GM12878 (cell line): ENCODE measurements around the gene SETDB1. TPM values are rescaled to one million over a fixed set of nuclear protein-coding genes. Genes with fewer than 3 reads are reported as not detected.

Source experiments
- ATAC-seq: fragments of 200-7000 bp; cut with Tn5 transposase; 3 replicates; pipeline ENCODE4 v1.9.1; 2020; ENCODE audit warnings: mild to moderate bottlenecking, moderate library complexity
- BruUV-seq: library from RNA; stranded (reverse); fragments of 400-500 nt; replicated peaks from 2 replicates; lab custom pipeline; 2021; lab: Mats Ljungman, UMichigan
- CTCF ChIA-PET: fragments of 300-600 bp; sonication (Branson Sonifier 250); formaldehyde crosslinking; extraction: SDS; loops from one replicate; lab custom pipeline; 2021; ENCODE audit warnings: inconsistent platforms; lab: Yijun Ruan, JAX
- POLR2A ChIA-PET: fragments of 350-600 bp; formaldehyde crosslinking; extraction: SDS; loops from one replicate; lab custom pipeline; 2021; ENCODE audit warnings: inconsistent platforms; lab: Charles Lee
- RAD21 ChIA-PET: fragments of 300-600 bp; sonication (Branson Sonifier 250); formaldehyde crosslinking; loops from one replicate; lab custom pipeline; 2023; ENCODE audit warnings: antibody characterized with exemption; ENCODE audit not compliant: unreplicated experiment; lab: Charles Lee
- SMC1A ChIA-PET: fragments of 300-600 bp; sonication (Branson Sonifier 250); formaldehyde crosslinking; loops from one replicate; lab custom pipeline; 2023; ENCODE audit not compliant: unreplicated experiment, uncharacterized antibody; lab: Charles Lee
- DNase-seq: peaks from one replicate; pipeline ENCODE4 v3.0.0-alpha.2; 2011; ENCODE audit warnings: low read depth, low spot score
- FAIRE-seq: peaks from 3 replicates; lab custom pipeline; 2011; peaks lifted over from hg19 to GRCh38; lab: Jason Lieb, UNC
- H2AFZ ChIP-seq: 2 replicates; pipeline ENCODE4 v1.6.0; 2011; ENCODE audit warnings: low read depth, low read length, control low read depth; ENCODE audit not compliant: control insufficient read depth
- H3K27ac ChIP-seq: 2 replicates; pipeline ENCODE4 v1.5.1; 2011; ENCODE audit warnings: control low read depth; ENCODE audit not compliant: control insufficient read depth, insufficient read depth
- H3K27me3 ChIP-seq, 2 experiments: replicated peaks in 1 of 2; 2 replicates each; pipeline versions ENCODE4 v1.6.0 to v1.6.1; 2011; ENCODE audit warnings: low read length in 1 of 2; ENCODE audit not compliant: control insufficient read depth in 2 of 2, insufficient read depth in 2 of 2
- H3K36me3 ChIP-seq, 2 experiments: 2 replicates each; pipeline ENCODE4 v1.5.1; 2011; ENCODE audit warnings: low read length in 1 of 2; ENCODE audit not compliant: control insufficient read depth in 2 of 2, insufficient read depth in 2 of 2
- H3K4me1 ChIP-seq: 2 replicates; pipeline ENCODE4 v1.6.1; 2011; ENCODE audit warnings: mild to moderate bottlenecking, low read length, moderate library complexity, mixed read lengths; ENCODE audit not compliant: control insufficient read depth, insufficient read depth
- H3K4me2 ChIP-seq: 2 replicates; pipeline ENCODE4 v1.6.0; 2011; ENCODE audit warnings: control low read depth; ENCODE audit not compliant: control insufficient read depth, insufficient read depth
- H3K4me3 ChIP-seq: fragments of 200-600 bp; sonication (generic); 2 replicates; pipeline ENCODE4 v1.5.1; 2016
- H3K79me2 ChIP-seq: 2 replicates; pipeline ENCODE4 v1.6.0; 2011; ENCODE audit warnings: low read length; ENCODE audit not compliant: control insufficient read depth, insufficient read depth
- H3K9ac ChIP-seq: 2 replicates; pipeline ENCODE4 v1.8.0; 2011; ENCODE audit warnings: low read length, control low read depth, mixed read lengths; ENCODE audit not compliant: control insufficient read depth, insufficient read depth
- H3K9me3 ChIP-seq: replicated peaks from 3 replicates; pipeline ENCODE4 v1.5.1; 2011; ENCODE audit warnings: mild to moderate bottlenecking, low read length; ENCODE audit not compliant: control insufficient read depth, insufficient read depth
- H4K20me1 ChIP-seq: 2 replicates; pipeline ENCODE4 v1.6.0; 2011; ENCODE audit not compliant: control insufficient read depth, insufficient read depth
- BMI1 ChIP-seq: fragments of 450-650 bp; IDR thresholded peaks from 2 replicates; pipeline ENCODE4 v1.6.1; 2016; ENCODE audit warnings: mild to moderate bottlenecking, moderate library complexity, borderline replicate concordance
- CBFB ChIP-seq: IDR thresholded peaks from 2 replicates; pipeline ENCODE4 v1.6.1; 2016; ENCODE audit warnings: antibody characterized with exemption, low read depth
- CBX5 ChIP-seq: sonication (generic); IDR thresholded peaks from 2 replicates; pipeline ENCODE4 v1.6.1; 2016; ENCODE audit warnings: low read depth, moderate library complexity, mild to moderate bottlenecking, inconsistent platforms
- CEBPB ChIP-seq, 2 experiments: fragments of 150-350 bp in 1 of 2; IDR thresholded peaks; 2 replicates each; pipeline ENCODE4 v1.6.1; 2012 to 2014; ENCODE audit warnings: low read depth in 2 of 2, low read length in 2 of 2, borderline replicate concordance in 1 of 2, inconsistent platforms in 1 of 2
- FOXM1 ChIP-seq: IDR thresholded peaks from 2 replicates; pipeline ENCODE4 v1.6.1; 2012; ENCODE audit warnings: low read depth, mild to moderate bottlenecking, inconsistent platforms, low read length, moderate library complexity
- SIX5 ChIP-seq: IDR thresholded peaks from 2 replicates; pipeline ENCODE4 v1.6.1; 2011; ENCODE audit warnings: mild to moderate bottlenecking, low read depth, low read length, moderate library complexity; ENCODE audit not compliant: severe bottlenecking
- WGBS: methylation state at CpG from one replicate; pipeline ENCODE4 v1.1.6; 2016; ENCODE audit warnings: low lambda C conversion rate; ENCODE audit not compliant: insufficient replicate concordance, insufficient coverage; ENCODE audit errors: missing lambda C conversion rate; 5-methylcytosine and 5-hydroxymethylcytosine counted together
- in situ Hi-C: fragments of 300-500 bp; cut with MboI; formaldehyde crosslinking; loops from 9 replicates; pipeline ENCODE4 v1.14.3; 2018; ENCODE audit warnings: mixed read lengths
- intact Hi-C: fragments of 100-400 bp; cut with micrococcal nuclease; formaldehyde crosslinking; loops from one replicate; pipeline ENCODE4 v1.14.2; 2022; ENCODE audit not compliant: unreplicated experiment
- polyA plus RNA-seq, 11 experiments: library from polyadenylated mRNA; depleted of rRNA in 4 of 11; unstranded in 6 of 11; stranded (reverse) in 5 of 11; fragments of >200 nt; fragmentation: Nextera tagmentation in 4 of 11; fragmentation: Illumina TruSeq in 1 of 11; extraction: Ambion mirVana in 4 of 11; extraction: Trizol in 1 of 11; gene quantifications; 1 replicate in 1 of 11; 2 replicates in 10 of 11; pipeline versions ENCODE4 v1.2.1 to v1.2.3, GENCODE V29; 2011 to 2016; ENCODE audit warnings: inconsistent platforms in 2 of 11, missing spikeins in 2 of 11, low read depth in 1 of 11
- total RNA-seq, 4 experiments: library from RNA; depleted of rRNA in 3 of 4; stranded (reverse); fragments of >200 nt in 3 of 4; fragmentation: Illumina TruSeq in 1 of 4; extraction: Trizol in 1 of 4; gene quantifications; 2 replicates each; pipeline versions ENCODE4 v1.2.1 to v1.2.3, GENCODE V29; 2013 to 2021
- TF ChIP-seq, protein P1 (sequence below): fragments of 450-650 bp; formaldehyde crosslinking; IDR thresholded peaks from 2 replicates; pipeline ENCODE4 v1.4.0; 2022; ENCODE audit warnings: mild to moderate bottlenecking, moderate library complexity
- TF ChIP-seq, protein P2 (sequence below): fragments of 450-650 bp; formaldehyde crosslinking; IDR thresholded peaks from 2 replicates; pipeline ENCODE4 v1.4.0; 2020; ENCODE audit warnings: mild to moderate bottlenecking, moderate library complexity

Gene SETDB1
- total and polyA plus RNA-seq, 10 of the 15 experiments (the other 5 are each of a cell fraction or from before 2014, with no cell fraction given) = 14.3 to 56.7 (median 35.7) TPM

DNA sequence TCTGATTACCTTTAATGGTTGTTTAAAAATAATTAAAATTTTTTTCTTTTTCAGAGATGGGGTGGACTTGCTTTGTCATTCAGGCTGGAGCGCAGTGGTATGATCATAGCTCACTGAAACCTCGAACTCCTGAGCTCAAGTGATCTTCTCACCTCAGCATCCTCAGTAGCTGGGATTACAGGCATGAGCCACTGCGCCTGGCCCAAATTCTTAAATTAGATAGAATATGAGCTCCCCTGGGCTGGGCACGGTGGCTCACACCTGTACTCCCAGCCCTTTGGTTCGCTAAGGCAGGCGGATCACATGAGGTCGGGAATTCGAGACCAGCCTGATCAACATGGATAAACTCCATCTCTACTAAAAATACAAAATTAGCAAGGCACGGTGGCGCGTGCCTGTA lies 31.5 kb downstream of the SETDB1 start:
- H3K36me3 ChIP-seq = peaks cover 8 to 22% of the 10 kb centered on the region in 2 experiments
- intact Hi-C loops = no loop called here

DNA sequence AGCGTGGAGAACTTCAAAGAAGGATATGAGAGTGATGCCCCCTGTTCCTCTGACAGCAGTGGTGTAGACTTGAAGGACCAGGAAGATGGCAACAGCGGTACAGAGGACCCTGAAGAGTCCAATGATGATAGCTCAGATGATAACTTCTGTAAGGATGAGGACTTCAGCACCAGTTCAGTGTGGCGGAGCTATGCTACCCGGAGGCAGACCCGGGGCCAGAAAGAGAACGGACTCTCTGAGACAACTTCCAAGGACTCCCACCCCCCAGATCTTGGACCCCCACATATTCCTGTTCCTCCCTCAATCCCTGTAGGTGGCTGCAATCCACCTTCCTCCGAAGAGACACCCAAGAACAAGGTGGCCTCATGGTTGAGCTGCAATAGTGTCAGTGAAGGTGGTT lies 34.5 kb downstream of the SETDB1 start:
- no peak overlapping the region for H3K4me2 ChIP-seq
- intact Hi-C loops = no loop called here
- no peaks in the 10 kb centered on the region for H4K20me1 ChIP-seq
- FAIRE-seq = no peak
- H3K79me2 ChIP-seq = no peaks in the 10 kb centered on the region
- ChIA-PET CTCF (no interaction called here), POLR2A (no interaction called here), RAD21 (no interaction called here), SMC1A (no interaction called here)
- no peaks in the 10 kb centered on the region for H3K9me3 ChIP-seq
- no peak overlapping the region for H3K4me3 ChIP-seq
- TSS peak; percentile 50 for BruUV-seq
- H3K36me3 ChIP-seq = peaks cover 17 to 33% of the 10 kb centered on the region in 2 experiments
- no peak for TF ChIP-seq CEBPB (IDR thresholded peaks at IDR 0.05; ENCODE audit: borderline replicate concordance in 1 of 2, low read depth in 2 of 2, low read length in 2 of 2)
- TF ChIP-seq BMI1 = no peak
- TF ChIP-seq, protein P1, sequence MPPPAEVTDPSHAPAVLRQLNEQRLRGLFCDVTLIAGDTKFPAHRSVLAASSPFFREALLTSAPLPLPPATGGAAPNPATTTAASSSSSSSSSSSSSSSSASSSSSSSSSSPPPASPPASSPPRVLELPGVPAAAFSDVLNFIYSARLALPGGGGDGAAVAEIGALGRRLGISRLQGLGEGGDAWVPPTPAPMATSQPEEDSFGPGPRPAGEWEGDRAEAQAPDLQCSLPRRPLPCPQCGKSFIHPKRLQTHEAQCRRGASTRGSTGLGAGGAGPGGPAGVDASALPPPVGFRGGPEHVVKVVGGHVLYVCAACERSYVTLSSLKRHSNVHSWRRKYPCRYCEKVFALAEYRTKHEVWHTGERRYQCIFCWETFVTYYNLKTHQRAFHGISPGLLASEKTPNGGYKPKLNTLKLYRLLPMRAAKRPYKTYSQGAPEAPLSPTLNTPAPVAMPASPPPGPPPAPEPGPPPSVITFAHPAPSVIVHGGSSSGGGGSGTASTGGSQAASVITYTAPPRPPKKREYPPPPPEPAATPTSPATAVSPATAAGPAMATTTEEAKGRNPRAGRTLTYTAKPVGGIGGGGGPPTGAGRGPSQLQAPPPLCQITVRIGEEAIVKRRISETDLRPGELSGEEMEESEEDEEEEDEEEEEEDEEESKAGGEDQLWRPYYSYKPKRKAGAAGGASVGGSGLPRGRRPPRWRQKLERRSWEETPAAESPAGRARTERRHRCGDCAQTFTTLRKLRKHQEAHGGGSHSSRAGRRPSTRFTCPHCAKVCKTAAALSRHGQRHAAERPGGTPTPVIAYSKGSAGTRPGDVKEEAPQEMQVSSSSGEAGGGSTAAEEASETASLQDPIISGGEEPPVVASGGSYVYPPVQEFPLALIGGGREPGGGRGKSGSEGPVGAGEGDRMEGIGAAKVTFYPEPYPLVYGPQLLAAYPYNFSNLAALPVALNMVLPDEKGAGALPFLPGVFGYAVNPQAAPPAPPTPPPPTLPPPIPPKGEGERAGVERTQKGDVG (CRISPR knock-in tag) = no peak
- TF ChIP-seq CBFB = no peak
- no peak for TF ChIP-seq SIX5
- TF ChIP-seq, protein P2, sequence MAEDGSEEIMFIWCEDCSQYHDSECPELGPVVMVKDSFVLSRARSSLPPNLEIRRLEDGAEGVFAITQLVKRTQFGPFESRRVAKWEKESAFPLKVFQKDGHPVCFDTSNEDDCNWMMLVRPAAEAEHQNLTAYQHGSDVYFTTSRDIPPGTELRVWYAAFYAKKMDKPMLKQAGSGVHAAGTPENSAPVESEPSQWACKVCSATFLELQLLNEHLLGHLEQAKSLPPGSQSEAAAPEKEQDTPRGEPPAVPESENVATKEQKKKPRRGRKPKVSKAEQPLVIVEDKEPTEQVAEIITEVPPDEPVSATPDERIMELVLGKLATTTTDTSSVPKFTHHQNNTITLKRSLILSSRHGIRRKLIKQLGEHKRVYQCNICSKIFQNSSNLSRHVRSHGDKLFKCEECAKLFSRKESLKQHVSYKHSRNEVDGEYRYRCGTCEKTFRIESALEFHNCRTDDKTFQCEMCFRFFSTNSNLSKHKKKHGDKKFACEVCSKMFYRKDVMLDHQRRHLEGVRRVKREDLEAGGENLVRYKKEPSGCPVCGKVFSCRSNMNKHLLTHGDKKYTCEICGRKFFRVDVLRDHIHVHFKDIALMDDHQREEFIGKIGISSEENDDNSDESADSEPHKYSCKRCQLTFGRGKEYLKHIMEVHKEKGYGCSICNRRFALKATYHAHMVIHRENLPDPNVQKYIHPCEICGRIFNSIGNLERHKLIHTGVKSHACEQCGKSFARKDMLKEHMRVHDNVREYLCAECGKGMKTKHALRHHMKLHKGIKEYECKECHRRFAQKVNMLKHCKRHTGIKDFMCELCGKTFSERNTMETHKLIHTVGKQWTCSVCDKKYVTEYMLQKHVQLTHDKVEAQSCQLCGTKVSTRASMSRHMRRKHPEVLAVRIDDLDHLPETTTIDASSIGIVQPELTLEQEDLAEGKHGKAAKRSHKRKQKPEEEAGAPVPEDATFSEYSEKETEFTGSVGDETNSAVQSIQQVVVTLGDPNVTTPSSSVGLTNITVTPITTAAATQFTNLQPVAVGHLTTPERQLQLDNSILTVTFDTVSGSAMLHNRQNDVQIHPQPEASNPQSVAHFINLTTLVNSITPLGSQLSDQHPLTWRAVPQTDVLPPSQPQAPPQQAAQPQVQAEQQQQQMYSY (CRISPR knock-in tag) = no peak
- ATAC-seq = no peak
- H3K9ac ChIP-seq = no peak overlapping the region
- no peak overlapping the region for H2AFZ ChIP-seq
- 94% methylated on average over 7 of the region's 7 CpGs for WGBS
- H3K27ac ChIP-seq = no peak overlapping the region
- in situ Hi-C loops = no loop called here
- no peaks in the 10 kb centered on the region for H3K27me3 ChIP-seq
- DNase-seq = no peak
- no peaks in the 10 kb centered on the region for H3K4me1 ChIP-seq

More for the DNA sequence above, 31.5 kb downstream of the SETDB1 start:
- Histone ChIP-seq H2AFZ (no peak overlapping the region), H3K27me3 (no peaks in the 10 kb centered on the region), H3K4me1 (no peaks in the 10 kb centered on the region), H3K9me3 (no peaks in the 10 kb centered on the region), H3K27ac (no peak overlapping the region), H3K79me2 (no peaks in the 10 kb centered on the region), H3K4me3 (no peak overlapping the region), H3K4me2 (no peak overlapping the region), H3K9ac (no peak overlapping the region), H4K20me1 (no peaks in the 10 kb centered on the region)
- POLR2A ChIA-PET = interaction anchor here (0.6 to 1.5 kb wide), 5 partner anchors 29 to 617 kb away, joined by 3 to 8 read pairs (median 5); no protein-coding TSS in a partner anchor
- 93% methylated on average over 11 of the region's 11 CpGs for WGBS
- in situ Hi-C loops = no loop called here
- BruUV-seq = no TSS peak
- ATAC-seq (no peak), FAIRE-seq (no peak), DNase-seq (no peak)
- CTCF ChIA-PET = interaction anchor here (0.7 to 1.5 kb wide), 3 partner anchors 18 to 100 kb away, joined by 3 to 4 read pairs (median 4); no protein-coding TSS in a partner anchor
- TF ChIP-seq FOXM1 = no peak
- no peak for TF ChIP-seq CBX5
- SMC1A ChIA-PET = interaction anchor here (1.4 kb wide), 1 partner anchor 48 kb away, joined by 3 read pairs; no protein-coding TSS in a partner anchor
- RAD21 ChIA-PET = interaction anchor here (0.7 kb wide), 1 partner anchor 30 kb away, joined by 3 read pairs; no protein-coding TSS in a partner anchor
